ENCODE data around the gene AIFM2.

Gene AIFM2

GRCh38 chr10:70122742-70123141 lies 9.9 kb downstream of the AIFM2 start:
- H3K27me3 ChIP-seq (ENCODE audit: control insufficient read depth, low read length), result no peaks in the 10 kb centered on the region
- H3K9me3 ChIP-seq (ENCODE audit: control insufficient read depth, insufficient read depth, low read length), result no peaks in the 10 kb centered on the region
- H4K20me1 ChIP-seq (ENCODE audit: control insufficient read depth, insufficient read depth, low read depth, low read length), result no peaks in the 10 kb centered on the region
- H3K79me2 ChIP-seq (ENCODE audit: control insufficient read depth, low read length), result no peaks in the 10 kb centered on the region
- H3K36me3 ChIP-seq (ENCODE audit: control insufficient read depth, low read length), result no peaks in the 10 kb centered on the region
- no peaks in the 10 kb centered on the region for H3F3A ChIP-seq (ENCODE audit: control insufficient read depth, insufficient read depth)
- H3K27ac ChIP-seq (ENCODE audit: low read depth, low read length), result no peak overlapping the region
- H3K4me2 ChIP-seq (ENCODE audit: low read length), result no peak overlapping the region
- no peaks in the 10 kb centered on the region for H3K9me2 ChIP-seq (replicated peaks; ENCODE audit: control insufficient read depth, low read length)
- no peak overlapping the region for H3K4me3 ChIP-seq (ENCODE audit: low read length)
- TF ChIP-seq CTCF (IDR thresholded peaks at IDR 0.05; ENCODE audit: low read depth, low read length, poor library complexity, severe bottlenecking) (no peak), EZH2phosphoT487 (IDR thresholded peaks at IDR 0.05; ENCODE audit: borderline replicate concordance, low read length) (no peak)
- H3K4me1 ChIP-seq (ENCODE audit: control insufficient read depth, low read length), result peaks cover 8% of the 10 kb centered on the region

DNA sequence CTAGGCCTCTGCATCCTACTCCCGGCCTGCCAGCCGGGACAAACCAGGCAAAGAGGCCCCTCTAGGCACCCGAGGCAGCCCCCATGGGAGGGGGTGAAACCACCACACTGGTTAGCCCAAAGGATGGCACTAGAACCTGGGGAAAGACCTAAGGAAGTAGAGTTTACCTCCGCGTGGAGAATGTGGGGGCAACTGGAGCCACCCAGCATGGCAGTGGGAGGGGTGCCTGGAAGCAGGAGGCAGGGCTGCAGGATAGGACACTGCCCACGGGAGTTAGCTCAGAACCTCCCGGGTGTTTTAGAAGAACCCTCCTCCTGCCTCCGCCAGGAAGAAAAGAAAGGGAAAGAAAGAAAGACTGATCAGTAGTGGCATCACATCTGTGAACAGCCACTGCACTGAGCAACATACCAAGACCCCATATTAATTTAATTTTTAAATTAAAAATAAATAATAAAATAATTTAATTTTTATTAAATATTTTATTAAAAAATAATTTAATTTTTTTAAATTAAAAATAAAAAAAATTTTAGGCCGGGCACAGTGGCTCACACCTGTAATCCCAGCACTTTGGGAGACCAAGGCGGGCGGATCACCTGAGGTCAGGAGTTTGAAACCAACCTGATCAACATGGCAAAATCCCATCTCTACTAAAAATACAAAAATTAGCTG lies 11.2 kb downstream of the AIFM2 start:
- Histone ChIP-seq H3K36me3 (ENCODE audit: control insufficient read depth, low read length) (no peaks in the 10 kb centered on the region), H3K4me3 (ENCODE audit: low read length) (no peak overlapping the region), H3K4me2 (ENCODE audit: low read length) (no peak overlapping the region), H3K27ac (ENCODE audit: low read depth, low read length) (no peak overlapping the region), H3K27me3 (ENCODE audit: control insufficient read depth, low read length) (no peaks in the 10 kb centered on the region), H3F3A (ENCODE audit: control insufficient read depth, insufficient read depth) (no peaks in the 10 kb centered on the region), H3K79me2 (ENCODE audit: control insufficient read depth, low read length) (no peaks in the 10 kb centered on the region), H3K4me1 (ENCODE audit: control insufficient read depth, low read length) (peaks cover 6% of the 10 kb centered on the region), H3K9me3 (ENCODE audit: control insufficient read depth, insufficient read depth, low read length) (no peaks in the 10 kb centered on the region), H3K9me2 (replicated peaks; ENCODE audit: control insufficient read depth, low read length) (no peaks in the 10 kb centered on the region), H4K20me1 (ENCODE audit: control insufficient read depth, insufficient read depth, low read depth, low read length) (no peaks in the 10 kb centered on the region)
- TF ChIP-seq CTCF (IDR thresholded peaks at IDR 0.05; ENCODE audit: low read depth, low read length, poor library complexity, severe bottlenecking), result no peak
- TF ChIP-seq EZH2phosphoT487 (IDR thresholded peaks at IDR 0.05; ENCODE audit: borderline replicate concordance, low read length), result no peak

GRCh38 chr10:70120417-70120816 lies 12.2 kb downstream of the AIFM2 start:
- Histone ChIP-seq H3K4me2 (ENCODE audit: low read length) (no peak overlapping the region), H3K9me2 (replicated peaks; ENCODE audit: control insufficient read depth, low read length) (no peaks in the 10 kb centered on the region), H3K36me3 (ENCODE audit: control insufficient read depth, low read length) (no peaks in the 10 kb centered on the region), H3K4me3 (ENCODE audit: low read length) (no peak overlapping the region), H3K4me1 (ENCODE audit: control insufficient read depth, low read length) (peaks cover 3% of the 10 kb centered on the region; the same call in 1 of the 2 replicates), H3K79me2 (ENCODE audit: control insufficient read depth, low read length) (no peaks in the 10 kb centered on the region), H3F3A (ENCODE audit: control insufficient read depth, insufficient read depth) (no peaks in the 10 kb centered on the region; the same call in 1 of the 2 replicates), H4K20me1 (ENCODE audit: control insufficient read depth, insufficient read depth, low read depth, low read length) (no peaks in the 10 kb centered on the region), H3K27ac (ENCODE audit: low read depth, low read length) (no peak overlapping the region), H3K9me3 (ENCODE audit: control insufficient read depth, insufficient read depth, low read length) (no peaks in the 10 kb centered on the region), H3K27me3 (ENCODE audit: control insufficient read depth, low read length) (no peaks in the 10 kb centered on the region)
- TF ChIP-seq CTCF (IDR thresholded peaks at IDR 0.05; ENCODE audit: low read depth, low read length, poor library complexity, severe bottlenecking) (no peak), EZH2phosphoT487 (IDR thresholded peaks at IDR 0.05; ENCODE audit: borderline replicate concordance, low read length) (no peak)

Data from DOHH2 (cell line).